GM18508 (cell line): ENCODE results near the gene GPC5.
"Not testable (repeated sequence)": the region's sequence is repeated elsewhere in the genome, so short reads cannot be mapped to it uniquely, and the experiment has no call there.

Experiments
- ATAC-seq: cut with Tn5 transposase; IDR thresholded peaks from one replicate; pipeline ENCODE4 v1.9.1; 2021; ENCODE audit warnings: moderate number of reproducible peaks; ENCODE audit not compliant: insufficient read depth, unreplicated experiment

GPC5 gene

GRCh38 chr13:92290718-92291307 lies 892.4 kb downstream of the GPC5 start:
- ATAC-seq = not testable (repeated sequence)

- not testable (repeated sequence) for ATAC-seq
Measured at GRCh38 chr13:92294533-92294932, 896.1 kb downstream of the GPC5 start.

GRCh38 chr13:92296154-92296671 lies 897.8 kb downstream of the GPC5 start:
- not testable (repeated sequence) for ATAC-seq

- no peak for ATAC-seq
Measured at GRCh38 chr13:92297971-92298942, 899.8 kb downstream of the GPC5 start.

- ATAC-seq = no peak
Measured at GRCh38 chr13:92300651-92301050, 902.2 kb downstream of the GPC5 start.

- ATAC-seq = no peak
Measured at GRCh38 chr13:92303428-92303827, 905.0 kb downstream of the GPC5 start.

DNA sequence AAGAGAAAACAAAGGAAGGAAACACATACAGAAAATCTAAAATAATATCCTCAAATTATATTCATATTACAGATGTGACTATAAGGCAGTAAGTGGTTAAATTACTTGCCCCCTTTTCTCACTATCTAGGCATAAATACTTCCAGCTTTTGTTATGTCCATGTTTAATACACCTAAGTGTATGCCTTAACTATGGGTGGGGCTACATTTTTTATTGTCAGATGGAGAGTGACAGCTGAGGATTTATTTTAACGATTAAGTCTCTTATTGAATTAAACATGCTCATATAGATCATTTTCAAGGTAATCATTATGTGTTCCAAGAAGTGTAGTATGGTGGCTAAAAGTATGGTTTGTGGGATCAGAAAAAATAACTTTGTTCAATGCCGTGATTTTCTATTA lies 909.3 kb downstream of the GPC5 start:
- ATAC-seq = no peak

DNA sequence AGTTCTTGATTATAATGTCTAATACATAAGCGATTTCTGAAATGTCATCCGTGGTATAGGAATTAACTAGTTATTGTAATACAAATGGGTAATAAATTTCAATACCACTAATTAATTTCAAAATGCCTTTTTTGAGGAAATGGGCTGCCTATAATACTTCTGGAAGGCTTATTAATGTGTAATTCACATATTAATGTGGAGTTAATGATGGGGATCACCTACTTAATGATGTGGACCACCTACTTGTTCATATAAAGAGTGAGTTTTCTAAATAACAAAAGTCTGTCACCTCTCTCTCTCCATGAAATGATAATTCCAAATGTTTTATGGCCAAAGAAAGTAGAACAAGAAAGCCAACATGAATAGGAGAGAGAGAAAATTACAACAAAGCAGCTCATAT lies 914.4 kb downstream of the GPC5 start:
- no peak for ATAC-seq

GRCh38 chr13:92313382-92313781 lies 915.0 kb downstream of the GPC5 start:
- no peak for ATAC-seq

- ATAC-seq = no peak
Measured at GRCh38 chr13:92315265-92315664, 916.8 kb downstream of the GPC5 start.

GRCh38 chr13:92316030-92316429 lies 917.6 kb downstream of the GPC5 start:
- ATAC-seq = no peak

DNA sequence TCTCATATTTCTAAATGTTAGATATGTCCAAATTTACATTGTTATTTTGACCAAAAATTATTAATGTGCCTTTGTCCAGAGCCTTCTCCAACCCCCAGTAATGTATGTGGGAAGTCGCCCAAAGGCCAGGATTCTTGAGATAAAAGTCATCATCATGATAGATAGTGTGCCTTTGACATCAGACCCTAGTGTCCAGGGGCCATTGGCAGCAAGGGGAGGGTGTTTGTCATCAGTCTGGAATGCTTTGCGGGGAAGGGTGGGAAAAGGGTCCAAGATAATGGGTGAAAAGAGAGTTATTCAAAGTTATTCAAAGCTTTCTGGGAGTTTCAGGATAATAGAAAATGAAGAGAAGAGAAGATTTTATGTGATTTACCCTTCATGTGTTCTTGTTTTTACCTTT lies 918.6 kb downstream of the GPC5 start:
- ATAC-seq = no peak

DNA sequence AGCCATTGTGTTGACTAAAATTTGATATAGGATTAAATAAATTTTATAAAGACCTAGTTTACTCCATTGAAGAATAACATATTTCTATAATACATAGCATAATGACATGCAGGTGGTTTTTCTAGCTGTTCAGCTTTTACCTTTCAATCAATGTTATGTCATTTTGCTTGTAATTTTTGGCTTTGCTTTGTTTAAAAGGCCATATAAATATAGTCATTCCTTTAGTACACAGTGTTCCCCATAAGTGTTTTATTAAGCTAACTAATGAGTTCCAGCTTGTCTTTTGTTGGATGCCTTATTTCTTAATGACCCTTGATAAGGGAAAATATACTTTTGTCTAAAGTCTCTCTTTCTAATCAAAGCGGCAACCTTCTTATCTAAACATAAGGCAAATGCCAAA lies 921.9 kb downstream of the GPC5 start:
- ATAC-seq = no peak

- ATAC-seq = no peak
Measured at GRCh38 chr13:92321174-92321573, 922.8 kb downstream of the GPC5 start.

DNA sequence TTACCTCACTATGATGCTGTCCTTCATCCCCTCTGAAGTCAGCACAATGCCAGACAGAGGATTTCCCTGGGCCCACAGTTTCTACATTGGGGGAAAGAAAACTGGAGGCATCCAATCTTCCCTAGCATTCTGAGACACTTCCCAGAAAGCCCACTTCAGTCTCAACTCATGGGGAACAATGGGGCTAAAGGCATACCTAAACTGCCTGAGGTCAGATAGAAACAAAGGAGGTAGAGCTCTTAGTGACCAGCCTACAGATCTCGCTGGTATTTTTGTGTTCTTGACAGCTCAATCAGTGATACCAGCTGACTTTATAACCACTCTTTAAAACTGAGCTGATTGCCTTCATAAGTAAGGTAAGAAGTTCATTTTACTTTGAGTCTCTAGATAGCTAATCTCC lies 947.2 kb downstream of the GPC5 start:
- no peak for ATAC-seq

- ATAC-seq = no peak
Measured at GRCh38 chr13:92346046-92346445, 947.6 kb downstream of the GPC5 start.

DNA sequence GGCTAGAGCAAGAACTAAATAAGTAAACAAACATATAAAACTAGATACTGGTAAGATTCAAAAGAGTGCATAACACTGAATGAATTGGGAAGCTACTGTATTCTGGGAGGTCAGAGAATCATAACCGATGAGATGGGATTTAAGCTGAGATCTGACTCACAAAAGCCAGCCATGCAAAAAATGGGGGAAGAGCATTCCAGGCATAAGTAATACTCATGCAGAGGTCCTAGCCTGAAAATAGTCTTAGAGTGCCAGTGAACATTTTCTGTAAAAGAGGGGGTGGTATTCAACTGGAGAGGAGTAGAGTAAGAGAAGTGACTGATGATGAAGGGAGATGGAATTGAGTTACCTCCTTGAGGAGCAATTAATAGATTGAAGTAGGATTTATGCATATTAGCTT lies 956.2 kb downstream of the GPC5 start:
- ATAC-seq = no peak

GRCh38 chr13:92355213-92355612 lies 956.8 kb downstream of the GPC5 start:
- ATAC-seq = no peak

DNA sequence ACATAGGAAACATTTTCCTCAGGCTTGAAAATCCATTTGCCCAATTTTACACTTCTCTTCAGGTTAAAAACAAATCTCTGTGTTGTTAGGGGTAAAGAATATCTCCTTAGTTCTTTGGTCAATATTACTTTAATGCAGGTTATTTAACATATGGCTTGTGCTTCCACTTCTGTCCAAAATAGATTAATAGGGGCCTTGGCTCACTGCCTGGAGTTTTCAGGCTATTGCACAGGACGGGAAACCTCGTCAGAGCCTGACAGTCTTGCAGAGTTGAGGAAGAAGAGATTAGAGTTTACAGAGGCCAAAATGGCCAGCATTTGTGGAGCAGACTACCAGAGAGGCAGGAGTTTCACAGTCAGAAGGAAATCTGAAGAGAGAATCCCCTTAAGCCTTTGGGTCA lies 964.3 kb downstream of the GPC5 start:
- ATAC-seq = no peak

- no peak for ATAC-seq
Measured at GRCh38 chr13:92365904-92366303, 967.5 kb downstream of the GPC5 start.

- no peak for ATAC-seq
Measured at GRCh38 chr13:92377396-92377795, 979.0 kb downstream of the GPC5 start.
